HG02870 (cell line): ENCODE results near the gene KLHDC4.
"Not testable (repeated sequence)": the region's sequence is repeated elsewhere in the genome, so short reads cannot be mapped to it uniquely, and the experiment has no call there.

ENCODE experiments used
- ATAC-seq: cut with Tn5 transposase; IDR thresholded peaks from one replicate; pipeline ENCODE4 v1.9.1; 2021; ENCODE audit warnings: mild to moderate bottlenecking, moderate library complexity; ENCODE audit not compliant: unreplicated experiment

KLHDC4 gene

DNA sequence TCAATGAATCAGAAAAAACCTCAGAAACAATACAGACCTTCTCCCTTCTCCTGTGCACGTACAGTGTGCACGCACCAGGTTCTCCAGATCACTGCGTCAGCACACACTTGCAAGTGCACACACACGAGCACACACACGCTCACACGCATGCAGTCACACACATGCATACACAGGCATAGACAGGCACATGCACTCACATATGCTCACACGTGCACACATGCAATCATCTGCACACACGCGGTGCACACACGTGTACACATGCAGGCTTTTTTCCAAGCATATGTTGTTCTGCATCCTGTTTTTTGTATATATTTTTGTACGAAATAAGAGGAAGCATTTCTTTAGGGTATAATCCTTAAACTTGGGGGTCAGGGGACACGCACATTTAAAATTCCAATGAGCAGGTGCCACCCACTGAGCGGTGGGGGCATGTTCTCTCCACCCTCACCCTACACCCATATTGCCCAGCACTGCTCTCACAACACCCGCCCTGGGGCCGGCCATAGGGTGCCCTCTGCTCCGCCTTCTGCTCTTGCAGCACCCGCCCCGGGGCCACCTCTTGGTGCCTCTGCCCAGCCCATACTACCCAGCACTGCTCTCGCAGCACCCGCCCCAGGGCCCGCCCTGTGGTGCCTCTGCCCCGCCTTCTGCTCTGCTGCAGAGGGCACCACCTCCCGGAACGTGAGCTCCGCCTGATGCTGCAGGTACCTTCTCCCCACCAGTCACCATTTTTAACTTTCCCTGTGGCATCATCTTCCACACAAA lies 20.9 kb downstream of the KLHDC4 start:
- no peak for ATAC-seq

- no peak for ATAC-seq
Observed at GRCh38 chr16:87742781-87743490, 22.9 kb downstream of the KLHDC4 start.

- ATAC-seq = no peak
Observed at GRCh38 chr16:87741700-87742415, 23.9 kb downstream of the KLHDC4 start.

- ATAC-seq = no peak
Observed at GRCh38 chr16:87740909-87741424, 24.8 kb downstream of the KLHDC4 start.

DNA sequence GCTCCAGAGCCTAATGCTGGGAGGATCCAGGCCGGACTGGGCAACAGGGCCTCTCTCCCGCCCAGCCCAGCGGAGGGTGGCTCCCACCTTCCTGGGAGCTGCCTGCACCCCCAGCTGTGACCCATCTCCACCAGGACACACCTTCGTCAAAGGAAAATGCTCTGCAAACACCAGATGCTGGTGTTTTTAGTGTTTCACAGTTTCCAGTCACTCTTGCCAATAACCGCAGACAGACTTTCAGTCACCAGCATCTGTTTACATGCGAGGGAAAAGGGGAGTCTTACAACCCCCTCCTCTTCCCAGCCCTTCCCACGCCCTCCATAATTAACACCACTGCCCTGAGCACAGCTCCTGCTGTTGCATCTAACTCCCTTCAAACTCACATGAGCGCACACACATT lies 25.3 kb downstream of the KLHDC4 start:
- no peak for ATAC-seq

GRCh38 chr16:87739801-87740200 lies 26.0 kb downstream of the KLHDC4 start:
- ATAC-seq = no peak

- ATAC-seq = no peak
Observed at GRCh38 chr16:87736008-87736382, 29.8 kb downstream of the KLHDC4 start.

DNA sequence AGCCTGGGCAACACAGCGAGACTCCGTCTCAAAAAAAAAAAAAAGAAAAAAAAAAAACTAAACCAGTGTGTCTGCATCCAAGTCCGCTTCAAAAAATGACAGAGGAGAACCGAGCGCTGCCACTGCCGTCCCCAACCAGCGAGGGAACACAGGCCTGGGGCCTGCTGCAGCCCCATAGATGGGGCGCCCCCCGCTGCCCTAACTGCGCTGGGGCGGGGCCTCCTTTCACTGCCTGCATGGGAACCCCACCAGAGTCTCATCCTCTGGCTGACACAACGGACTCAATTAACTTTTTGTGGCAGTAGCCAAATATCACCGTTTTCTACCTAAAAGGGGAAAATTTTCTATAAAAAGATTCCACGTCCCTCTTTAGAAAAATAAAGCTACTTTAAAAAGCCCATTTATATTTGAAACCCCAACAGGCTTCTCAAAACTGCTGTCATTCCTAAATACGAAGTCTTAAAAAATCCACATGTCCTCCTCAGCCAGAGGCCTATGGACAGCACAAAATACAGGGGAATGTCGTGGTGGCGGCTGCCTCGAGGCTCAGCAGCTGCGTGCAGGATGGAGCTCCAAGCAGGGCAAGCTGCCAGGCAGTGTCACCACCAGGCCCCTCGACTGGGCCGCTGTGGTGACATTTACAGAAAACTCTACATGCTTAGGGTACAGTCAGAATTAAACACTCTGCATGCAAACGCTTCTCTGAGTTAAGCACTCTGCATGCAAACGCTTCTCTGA lies 30.3 kb downstream of the KLHDC4 start:
- ATAC-seq = no peak

- ATAC-seq = no peak
Observed at GRCh38 chr16:87734644-87735043, 31.1 kb downstream of the KLHDC4 start.

DNA sequence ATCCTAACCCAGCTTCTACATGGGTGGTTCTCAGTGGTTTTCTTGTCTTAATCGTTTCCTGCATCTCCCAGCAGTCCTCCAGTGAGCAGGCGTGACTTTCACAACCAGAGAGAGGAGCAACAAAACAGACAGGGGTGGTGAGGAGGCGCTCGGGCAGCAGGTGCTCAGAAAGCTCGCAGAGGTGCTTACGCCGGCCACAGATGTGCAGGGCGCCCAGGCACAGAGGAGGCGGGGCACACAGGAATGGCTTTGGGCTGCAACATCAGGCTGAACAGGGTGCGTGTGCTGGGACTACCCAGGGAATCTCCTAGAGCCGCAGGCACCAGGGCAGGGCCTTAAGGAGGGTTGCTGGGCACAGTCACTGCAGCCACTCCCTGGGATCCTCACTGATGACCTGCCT lies 32.6 kb downstream of the KLHDC4 start:
- ATAC-seq = no peak

- ATAC-seq = no peak
Observed at GRCh38 chr16:87731607-87732006, 34.2 kb downstream of the KLHDC4 start.

DNA sequence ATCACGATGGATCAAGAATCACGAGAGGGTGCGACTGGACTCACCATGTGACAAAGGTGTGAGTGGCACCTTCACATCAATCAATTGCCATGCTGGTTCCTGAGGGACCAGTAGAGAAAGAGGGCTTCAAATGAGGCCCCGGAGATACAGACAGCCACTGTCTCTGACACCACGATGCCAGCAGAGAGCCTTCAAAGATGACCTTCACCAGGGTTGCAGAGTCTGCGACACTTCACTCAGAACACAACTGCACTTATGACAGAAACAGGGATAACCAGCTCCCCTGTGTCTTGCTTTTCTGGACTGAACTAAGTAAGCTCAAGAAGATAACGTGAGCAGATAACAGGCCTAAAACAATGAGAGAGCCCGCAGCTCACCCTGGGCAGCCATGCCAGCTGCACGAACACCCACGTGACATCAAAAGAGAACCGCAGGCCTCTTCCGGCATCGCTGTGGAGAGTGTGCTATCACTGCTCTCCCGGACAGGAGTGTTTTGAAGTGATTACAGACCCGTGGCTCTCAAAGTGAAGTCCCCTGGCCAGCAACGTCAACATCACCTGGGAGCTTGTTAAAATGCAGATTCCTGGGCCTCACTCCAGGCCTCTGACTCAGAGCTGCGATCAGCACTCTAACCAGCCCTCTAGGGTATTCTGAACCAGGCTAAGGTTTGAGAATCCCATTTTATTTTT lies 36.4 kb downstream of the KLHDC4 start:
- ATAC-seq = no peak

DNA sequence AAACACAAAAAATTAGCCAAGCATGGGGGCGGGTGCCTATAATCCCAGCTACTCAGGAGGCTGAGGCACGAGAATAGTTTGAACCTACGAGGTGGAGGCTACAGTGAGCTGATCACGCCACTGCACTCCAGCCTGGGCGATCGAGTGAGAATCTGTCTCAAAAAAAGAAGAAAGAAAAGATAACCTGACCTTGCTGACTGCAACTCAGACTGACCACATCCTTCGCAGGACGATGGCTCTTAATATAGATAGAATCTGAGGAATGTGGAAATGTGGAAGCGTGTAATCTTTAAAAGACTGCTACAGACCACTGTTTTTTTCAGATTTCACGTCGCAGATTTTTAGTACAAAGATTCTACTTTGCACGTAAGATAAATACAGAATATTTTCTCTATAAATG lies 37.8 kb downstream of the KLHDC4 start:
- no peak for ATAC-seq

GRCh38 chr16:87727346-87727745 lies 38.4 kb downstream of the KLHDC4 start:
- no peak for ATAC-seq

DNA sequence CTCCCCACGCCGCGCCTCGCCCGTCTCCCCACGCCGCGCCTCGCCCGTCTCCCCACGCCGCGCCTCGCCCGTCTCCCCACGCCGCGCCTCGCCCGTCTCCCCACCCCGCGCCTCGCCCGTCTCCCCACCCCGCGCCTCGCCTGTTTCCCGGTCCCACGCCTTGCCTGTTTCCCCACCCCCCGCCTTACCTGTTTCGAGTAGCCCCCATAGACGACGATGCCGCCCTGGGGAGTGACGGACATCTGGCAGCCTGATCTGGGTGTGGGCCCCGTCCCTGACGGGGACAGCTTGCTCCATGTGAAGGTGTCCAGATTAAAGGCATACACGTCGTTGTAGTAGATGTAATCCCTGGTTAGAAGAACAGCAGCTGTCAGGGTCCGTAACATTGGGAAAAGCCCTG lies 39.2 kb downstream of the KLHDC4 start:
- not testable (repeated sequence) for ATAC-seq

DNA sequence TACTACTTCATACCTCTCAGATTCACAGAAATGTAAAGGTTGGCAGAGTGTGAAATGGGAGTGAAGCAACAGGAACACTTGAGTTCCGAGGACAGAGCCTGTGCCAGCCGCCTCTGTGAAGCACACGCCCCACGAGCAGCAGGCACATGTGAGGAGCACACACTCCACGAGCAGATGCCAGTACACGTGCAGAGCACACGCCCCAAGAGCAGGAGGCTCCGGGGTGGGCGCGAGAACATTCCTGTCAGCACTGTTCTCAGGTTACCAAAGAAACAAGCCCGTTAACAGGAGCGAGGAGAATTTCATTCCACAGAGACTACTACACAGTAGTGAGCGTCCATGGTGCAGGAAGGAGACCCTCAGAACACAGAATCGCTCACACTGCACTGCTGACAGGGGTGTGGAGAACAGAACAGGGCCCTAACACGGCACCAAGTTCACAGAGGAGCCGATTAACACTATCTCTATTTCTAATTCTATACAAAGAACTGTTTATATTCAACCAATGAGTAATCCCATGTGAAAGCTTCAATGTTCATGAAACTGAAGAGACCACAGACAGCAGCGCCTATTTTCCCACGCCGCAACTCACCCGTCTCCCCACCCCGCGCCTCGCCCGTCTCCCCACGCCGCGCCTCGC lies 40.1 kb downstream of the KLHDC4 start:
- ATAC-seq = no peak

GRCh38 chr16:87724490-87725291 lies 41.1 kb downstream of the KLHDC4 start:
- ATAC-seq = no peak

GRCh38 chr16:87723226-87723623 lies 42.6 kb downstream of the KLHDC4 start:
- ATAC-seq = no peak

- ATAC-seq = no peak
Observed at GRCh38 chr16:87722590-87723225, 43.1 kb downstream of the KLHDC4 start.
